OCI-LY1 (cell line): ENCODE measurements around the gene RARA.
"Not testable (repeated sequence)": the region's sequence is repeated elsewhere in the genome, so short reads cannot be mapped to it uniquely, and the experiment has no call there.

Experiments
- H2AFZ ChIP-seq: fragments of 200-600 bp; sonication (generic), shearing (Covaris generic); 2 replicates; pipeline ENCODE4 v1.6.0; 2014; ENCODE audit warnings: antibody characterized with exemption, mild to moderate bottlenecking, low read length
- H3F3A ChIP-seq: fragments of 200-600 bp; sonication (generic), shearing (Covaris generic); 2 replicates; pipeline ENCODE4 v1.6.0; 2014; ENCODE audit warnings: mild to moderate bottlenecking, antibody characterized with exemption, low read length, moderate library complexity; ENCODE audit not compliant: insufficient read depth
- H3K27ac ChIP-seq: fragments of 200-600 bp; sonication (generic); 2 replicates; pipeline ENCODE4 v1.5.1; 2014; ENCODE audit warnings: low read length, mixed run types, mild to moderate bottlenecking, low read depth; ENCODE audit not compliant: poor library complexity, severe bottlenecking
- H3K27me3 ChIP-seq: fragments of 200-600 bp; sonication (generic); 2 replicates; pipeline ENCODE4 v1.6.0; 2014; ENCODE audit warnings: antibody characterized with exemption, mild to moderate bottlenecking, low read length, moderate library complexity; ENCODE audit not compliant: insufficient read depth
- H3K36me3 ChIP-seq: fragments of 200-600 bp; sonication (generic); 2 replicates; pipeline ENCODE4 v1.6.1; 2014; ENCODE audit warnings: mild to moderate bottlenecking, antibody characterized with exemption, low read length, moderate library complexity, mixed read lengths; ENCODE audit not compliant: insufficient read depth
- H3K4me1 ChIP-seq: fragments of 200-600 bp; sonication (generic); 2 replicates; pipeline ENCODE4 v1.5.1; 2014; ENCODE audit warnings: mild to moderate bottlenecking, low read length, moderate library complexity; ENCODE audit not compliant: insufficient read depth, severe bottlenecking
- H3K4me2 ChIP-seq: fragments of 200-600 bp; sonication (generic), shearing (Covaris generic); 2 replicates; pipeline ENCODE4 v1.6.1; 2014; ENCODE audit warnings: low read length
- H3K4me3 ChIP-seq: fragments of 200-600 bp; sonication (generic); 2 replicates; pipeline ENCODE4 v1.5.1; 2014; ENCODE audit warnings: low read length, low read depth, mild to moderate bottlenecking, mixed read lengths; ENCODE audit not compliant: poor library complexity, severe bottlenecking
- H3K79me2 ChIP-seq: fragments of 200-600 bp; shearing (Covaris generic); 2 replicates; pipeline ENCODE4 v1.6.1; 2016; ENCODE audit warnings: mixed run types, low read length, mixed read lengths; ENCODE audit not compliant: insufficient read depth
- H3K9ac ChIP-seq: fragments of 200-600 bp; sonication (generic), shearing (Covaris generic); 2 replicates; pipeline ENCODE4 v1.6.1; 2014; ENCODE audit warnings: mild to moderate bottlenecking, low read length, mixed read lengths
- H3K9me2 ChIP-seq: fragments of 200-600 bp; sonication (generic), shearing (Covaris generic); 2 replicates; pipeline ENCODE4 v1.6.1; 2014; ENCODE audit warnings: low read depth, mild to moderate bottlenecking, low read length, mixed read lengths
- H3K9me3 ChIP-seq: fragments of 200-600 bp; shearing (Covaris generic); 2 replicates; pipeline ENCODE4 v1.6.1; 2014; ENCODE audit warnings: low read length, mixed read lengths
- H4K20me1 ChIP-seq: fragments of 200-600 bp; sonication (generic), shearing (Covaris generic); 2 replicates; pipeline ENCODE4 v1.6.0; 2016; ENCODE audit warnings: mild to moderate bottlenecking, low read length; ENCODE audit not compliant: insufficient read depth
- EZH2 ChIP-seq: fragments of 200-600 bp; sonication (generic), shearing (Covaris generic); IDR thresholded peaks from 2 replicates; pipeline ENCODE4 v1.8.0; 2017; ENCODE audit warnings: borderline replicate concordance, mixed run types, mild to moderate bottlenecking, antibody characterized with exemption, low read length, moderate library complexity, mixed read lengths
- TF ChIP-seq, protein P1 (sequence below): fragments of 200-600 bp; sonication (generic), shearing (Covaris generic); IDR thresholded peaks from 2 replicates; pipeline ENCODE4 v1.5.1; 2017; ENCODE audit warnings: mild to moderate bottlenecking, antibody characterized with exemption, low read length, moderate library complexity, mixed read lengths

Gene RARA

DNA sequence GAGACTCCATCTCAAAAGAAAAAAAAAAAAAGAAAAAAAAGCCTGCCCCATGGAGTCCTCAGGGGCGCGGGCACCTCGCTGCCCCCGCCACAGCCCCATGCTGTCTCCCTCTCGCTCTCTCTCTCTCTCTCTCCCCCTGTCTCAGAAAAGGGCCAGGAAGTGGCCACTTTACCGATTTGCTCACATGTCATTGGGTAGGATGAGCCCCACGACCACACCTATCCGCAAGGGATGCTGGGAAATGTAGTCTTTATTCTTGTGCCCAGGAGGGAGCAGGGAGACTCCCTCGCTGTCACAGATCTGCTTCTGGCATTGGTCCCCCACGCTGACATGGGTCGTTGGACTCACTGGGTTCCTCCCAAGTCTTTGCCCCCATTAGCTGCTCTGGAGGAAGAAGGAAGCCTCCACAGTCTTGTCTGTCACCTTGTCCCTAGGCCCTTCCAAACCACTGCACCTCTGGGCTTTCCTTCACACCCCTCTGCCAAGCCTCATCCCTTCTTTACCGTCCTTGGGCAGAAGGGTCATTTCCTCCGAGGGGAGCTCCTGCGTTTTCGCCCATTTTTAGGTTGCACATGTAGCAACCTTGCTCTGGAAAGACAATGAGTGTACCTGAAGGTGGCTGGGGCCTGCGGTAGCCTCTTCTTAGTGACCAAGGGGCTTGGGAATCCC is 62.4 kb downstream of the RARA start:
- no peak overlapping the region for H3K4me3 ChIP-seq
- H3K27ac ChIP-seq = no peak overlapping the region
- no peaks in the 10 kb centered on the region for H4K20me1 ChIP-seq
- peak overlapping the region; percentile 25; the same call in 1 of the 2 replicates for H3K4me2 ChIP-seq
- H3K4me1 ChIP-seq = no peaks in the 10 kb centered on the region
- no peak overlapping the region for H3K9ac ChIP-seq
- H3K79me2 ChIP-seq = no peaks in the 10 kb centered on the region
- TF ChIP-seq, protein P1, sequence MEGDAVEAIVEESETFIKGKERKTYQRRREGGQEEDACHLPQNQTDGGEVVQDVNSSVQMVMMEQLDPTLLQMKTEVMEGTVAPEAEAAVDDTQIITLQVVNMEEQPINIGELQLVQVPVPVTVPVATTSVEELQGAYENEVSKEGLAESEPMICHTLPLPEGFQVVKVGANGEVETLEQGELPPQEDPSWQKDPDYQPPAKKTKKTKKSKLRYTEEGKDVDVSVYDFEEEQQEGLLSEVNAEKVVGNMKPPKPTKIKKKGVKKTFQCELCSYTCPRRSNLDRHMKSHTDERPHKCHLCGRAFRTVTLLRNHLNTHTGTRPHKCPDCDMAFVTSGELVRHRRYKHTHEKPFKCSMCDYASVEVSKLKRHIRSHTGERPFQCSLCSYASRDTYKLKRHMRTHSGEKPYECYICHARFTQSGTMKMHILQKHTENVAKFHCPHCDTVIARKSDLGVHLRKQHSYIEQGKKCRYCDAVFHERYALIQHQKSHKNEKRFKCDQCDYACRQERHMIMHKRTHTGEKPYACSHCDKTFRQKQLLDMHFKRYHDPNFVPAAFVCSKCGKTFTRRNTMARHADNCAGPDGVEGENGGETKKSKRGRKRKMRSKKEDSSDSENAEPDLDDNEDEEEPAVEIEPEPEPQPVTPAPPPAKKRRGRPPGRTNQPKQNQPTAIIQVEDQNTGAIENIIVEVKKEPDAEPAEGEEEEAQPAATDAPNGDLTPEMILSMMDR = no peak
- TF ChIP-seq EZH2 = no peak
- H3K27me3 ChIP-seq = no peaks in the 10 kb centered on the region; the same call in 1 of the 2 replicates
- H3F3A ChIP-seq = no peaks in the 10 kb centered on the region
- no peaks in the 10 kb centered on the region for H3K9me2 ChIP-seq
- no peaks in the 10 kb centered on the region; the same call in 1 of the 2 replicates for H3K36me3 ChIP-seq
- 0 out of 2 replicates have a peak, but pooled peaks cover 4% of the 10 kb centered on the region for H3K9me3 ChIP-seq
- no peak overlapping the region for H2AFZ ChIP-seq

DNA sequence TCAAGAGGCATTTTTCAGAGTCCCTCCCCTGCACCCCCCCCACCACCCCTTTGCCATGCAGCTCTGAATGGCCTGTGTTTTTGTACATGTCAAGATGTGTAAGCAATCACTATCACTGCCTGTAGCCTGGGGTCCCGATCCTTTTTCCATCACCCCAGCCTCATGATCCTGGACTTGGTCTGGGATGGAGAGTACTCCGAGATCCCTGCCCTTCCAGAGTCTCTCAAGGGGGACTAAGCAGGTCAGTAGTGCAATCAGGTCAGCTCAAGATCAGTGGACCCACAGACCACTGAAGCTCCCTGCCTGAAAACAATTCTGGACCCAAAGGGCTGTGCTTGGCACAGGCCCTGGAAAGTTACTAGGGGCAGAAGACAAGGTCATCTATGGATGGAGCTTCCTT is 63.1 kb downstream of the RARA start:
- Histone ChIP-seq H3K4me2 (no peak overlapping the region), H3K4me3 (no peak overlapping the region), H3K4me1 (no peaks in the 10 kb centered on the region), H2AFZ (no peak overlapping the region), H3K9me2 (no peaks in the 10 kb centered on the region), H3K27me3 (no peaks in the 10 kb centered on the region; the same call in 1 of the 2 replicates), H3K9me3 (0 out of 2 replicates have a peak, but pooled peaks cover 4% of the 10 kb centered on the region), H3K79me2 (no peaks in the 10 kb centered on the region), H3K27ac (no peak overlapping the region), H4K20me1 (no peaks in the 10 kb centered on the region), H3F3A (no peaks in the 10 kb centered on the region), H3K36me3 (no peaks in the 10 kb centered on the region; the same call in 1 of the 2 replicates), H3K9ac (no peak overlapping the region)
- TF ChIP-seq EZH2 = no peak
- TF ChIP-seq, protein P1 = no peak

DNA sequence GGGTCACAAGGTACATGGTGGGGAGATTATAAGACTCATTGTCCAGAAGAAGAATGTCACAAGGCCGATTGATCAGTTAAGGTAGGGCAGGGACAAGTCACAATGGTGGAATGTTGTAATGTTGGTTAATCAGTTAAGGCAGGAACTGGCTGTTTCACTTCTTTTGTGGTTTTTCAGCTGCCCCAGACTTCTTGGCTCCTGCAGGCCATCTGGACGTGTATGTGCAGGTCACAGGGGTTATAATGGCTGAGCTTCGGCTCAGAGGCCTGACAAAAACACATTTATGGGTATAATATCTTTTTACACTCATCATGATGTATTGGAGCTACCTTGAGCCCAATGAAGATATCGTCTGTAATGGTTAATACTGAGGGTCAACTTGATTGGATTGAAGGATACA is 63.7 kb downstream of the RARA start:
- not testable (repeated sequence) for H4K20me1 ChIP-seq, H2AFZ ChIP-seq, H3K79me2 ChIP-seq, H3K9me2 ChIP-seq, H3F3A ChIP-seq, H3K4me2 ChIP-seq, H3K36me3 ChIP-seq, H3K27ac ChIP-seq, H3K9ac ChIP-seq, H3K9me3 ChIP-seq, H3K27me3 ChIP-seq, H3K4me3 ChIP-seq, H3K4me1 ChIP-seq

DNA sequence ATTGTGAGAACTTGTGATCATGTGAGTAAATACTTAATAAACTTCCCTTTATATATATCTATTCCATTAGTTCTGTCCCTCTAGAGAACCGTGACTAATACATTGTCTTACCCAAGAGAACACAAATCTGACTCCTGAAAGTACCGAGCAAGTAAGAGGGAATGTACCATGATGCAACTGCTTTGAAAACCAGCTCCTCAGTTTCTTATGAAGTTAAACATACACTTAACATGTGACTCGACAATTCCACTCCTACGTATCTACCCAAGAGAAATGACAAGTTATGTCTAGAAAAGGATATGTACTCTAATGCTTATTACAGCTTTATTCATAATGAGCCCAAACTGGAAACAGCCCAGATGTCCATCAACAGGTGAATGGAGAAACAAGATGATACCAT is 64.3 kb downstream of the RARA start:
- no peaks in the 10 kb centered on the region for H3K9me2 ChIP-seq
- TF ChIP-seq, protein P1 = no peak
- no peak for TF ChIP-seq EZH2
- no peak overlapping the region for H3K9ac ChIP-seq
- no peaks in the 10 kb centered on the region; the same call in 1 of the 2 replicates for H3K27me3 ChIP-seq
- H4K20me1 ChIP-seq = no peaks in the 10 kb centered on the region
- H3K4me3 ChIP-seq = no peak overlapping the region
- H3F3A ChIP-seq = no peaks in the 10 kb centered on the region
- no peaks in the 10 kb centered on the region for H3K4me1 ChIP-seq
- no peak overlapping the region for H3K27ac ChIP-seq
- H3K79me2 ChIP-seq = no peaks in the 10 kb centered on the region
- H2AFZ ChIP-seq = no peak overlapping the region
- H3K4me2 ChIP-seq = no peak overlapping the region
- H3K36me3 ChIP-seq = no peaks in the 10 kb centered on the region; the same call in 1 of the 2 replicates
- 0 out of 2 replicates have a peak, but pooled peaks cover 4% of the 10 kb centered on the region for H3K9me3 ChIP-seq
